ENCODE measurements around the gene ACOT13.
A peak's percentile ranks its signal among the peaks of the same experiment; 100 is the strongest.

Gene ACOT13

GRCh38 chr6:24666641-24667377 is at the start of gene ACOT13, which contains the start of gene TDP2:
ACOT13 (plus strand) TSS chr6:24667077; CDS start chr6:24667264, 187 bp downstream.
TDP2 (minus strand) TSS chr6:24666899; CDS start chr6:24666862, 37 bp downstream.
- Histone ChIP-seq H3F3A (ENCODE audit: control insufficient read depth, insufficient read depth) (no peaks in the 10 kb centered on the region), H3K27ac (ENCODE audit: low read depth, low read length) (peak within 1 kb of the TSS; percentile 72), H3K9me3 (ENCODE audit: control insufficient read depth, insufficient read depth, low read length) (0 out of 2 replicates have a peak, but pooled peaks cover 4% of the 10 kb centered on the region), H3K4me2 (ENCODE audit: low read length) (peak within 1 kb of the TSS; percentile 95), H3K9me2 (replicated peaks; ENCODE audit: control insufficient read depth, low read length) (no peaks in the 10 kb centered on the region), H3K4me1 (ENCODE audit: control insufficient read depth, low read length) (peaks cover 24% of the 10 kb centered on the region), H3K4me3 (ENCODE audit: low read length) (peak within 1 kb of the TSS; percentile 99), H3K79me2 (ENCODE audit: control insufficient read depth, low read length) (peaks cover 49% of the 10 kb centered on the region), H3K27me3 (ENCODE audit: control insufficient read depth, low read length) (no peaks in the 10 kb centered on the region), H4K20me1 (ENCODE audit: control insufficient read depth, insufficient read depth, low read depth, low read length) (no peaks in the 10 kb centered on the region), H3K36me3 (ENCODE audit: control insufficient read depth, low read length) (peaks cover 44% of the 10 kb centered on the region)
- TF ChIP-seq EZH2phosphoT487 (IDR thresholded peaks at IDR 0.05; ENCODE audit: borderline replicate concordance, low read length) = no peak
- TF ChIP-seq, protein P1, sequence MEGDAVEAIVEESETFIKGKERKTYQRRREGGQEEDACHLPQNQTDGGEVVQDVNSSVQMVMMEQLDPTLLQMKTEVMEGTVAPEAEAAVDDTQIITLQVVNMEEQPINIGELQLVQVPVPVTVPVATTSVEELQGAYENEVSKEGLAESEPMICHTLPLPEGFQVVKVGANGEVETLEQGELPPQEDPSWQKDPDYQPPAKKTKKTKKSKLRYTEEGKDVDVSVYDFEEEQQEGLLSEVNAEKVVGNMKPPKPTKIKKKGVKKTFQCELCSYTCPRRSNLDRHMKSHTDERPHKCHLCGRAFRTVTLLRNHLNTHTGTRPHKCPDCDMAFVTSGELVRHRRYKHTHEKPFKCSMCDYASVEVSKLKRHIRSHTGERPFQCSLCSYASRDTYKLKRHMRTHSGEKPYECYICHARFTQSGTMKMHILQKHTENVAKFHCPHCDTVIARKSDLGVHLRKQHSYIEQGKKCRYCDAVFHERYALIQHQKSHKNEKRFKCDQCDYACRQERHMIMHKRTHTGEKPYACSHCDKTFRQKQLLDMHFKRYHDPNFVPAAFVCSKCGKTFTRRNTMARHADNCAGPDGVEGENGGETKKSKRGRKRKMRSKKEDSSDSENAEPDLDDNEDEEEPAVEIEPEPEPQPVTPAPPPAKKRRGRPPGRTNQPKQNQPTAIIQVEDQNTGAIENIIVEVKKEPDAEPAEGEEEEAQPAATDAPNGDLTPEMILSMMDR (IDR thresholded peaks at IDR 0.05; ENCODE audit: low read depth, low read length, poor library complexity, severe bottlenecking) = peak; percentile 46

GRCh38 chr6:24619661-24620060 is 47.2 kb upstream of the ACOT13 start:
- TF ChIP-seq, protein P1 (IDR thresholded peaks at IDR 0.05; ENCODE audit: low read depth, low read length, poor library complexity, severe bottlenecking) = no peak
- TF ChIP-seq EZH2phosphoT487 (IDR thresholded peaks at IDR 0.05; ENCODE audit: borderline replicate concordance, low read length) = no peak
- H3K4me1 ChIP-seq (ENCODE audit: control insufficient read depth, low read length) = no peaks in the 10 kb centered on the region
- H4K20me1 ChIP-seq (ENCODE audit: control insufficient read depth, insufficient read depth, low read depth, low read length) = no peaks in the 10 kb centered on the region
- no peaks in the 10 kb centered on the region for H3K36me3 ChIP-seq (ENCODE audit: control insufficient read depth, low read length)
- H3K9me3 ChIP-seq (ENCODE audit: control insufficient read depth, insufficient read depth, low read length) = no peaks in the 10 kb centered on the region
- H3K27ac ChIP-seq (ENCODE audit: low read depth, low read length) = no peak overlapping the region
- H3K4me2 ChIP-seq (ENCODE audit: low read length) = no peak overlapping the region
- no peaks in the 10 kb centered on the region; the same call in 1 of the 2 replicates for H3K27me3 ChIP-seq (ENCODE audit: control insufficient read depth, low read length)
- no peak overlapping the region for H3K4me3 ChIP-seq (ENCODE audit: low read length)
- H3K9me2 ChIP-seq (replicated peaks; ENCODE audit: control insufficient read depth, low read length) = no peaks in the 10 kb centered on the region
- H3F3A ChIP-seq (ENCODE audit: control insufficient read depth, insufficient read depth) = no peaks in the 10 kb centered on the region
- H3K79me2 ChIP-seq (ENCODE audit: control insufficient read depth, low read length) = no peaks in the 10 kb centered on the region

GRCh38 chr6:24620637-24621036 is 46.2 kb upstream of the ACOT13 start:
- no peaks in the 10 kb centered on the region for H3F3A ChIP-seq (ENCODE audit: control insufficient read depth, insufficient read depth)
- TF ChIP-seq EZH2phosphoT487 (IDR thresholded peaks at IDR 0.05; ENCODE audit: borderline replicate concordance, low read length) = no peak
- TF ChIP-seq, protein P1 (IDR thresholded peaks at IDR 0.05; ENCODE audit: low read depth, low read length, poor library complexity, severe bottlenecking) = no peak
- no peaks in the 10 kb centered on the region for H3K36me3 ChIP-seq (ENCODE audit: control insufficient read depth, low read length)
- H3K27me3 ChIP-seq (ENCODE audit: control insufficient read depth, low read length) = peaks cover 2% of the 10 kb centered on the region; the same call in 1 of the 2 replicates
- no peaks in the 10 kb centered on the region for H4K20me1 ChIP-seq (ENCODE audit: control insufficient read depth, insufficient read depth, low read depth, low read length)
- no peak overlapping the region for H3K4me2 ChIP-seq (ENCODE audit: low read length)
- no peak overlapping the region for H3K27ac ChIP-seq (ENCODE audit: low read depth, low read length)
- H3K79me2 ChIP-seq (ENCODE audit: control insufficient read depth, low read length) = no peaks in the 10 kb centered on the region
- H3K9me2 ChIP-seq (replicated peaks; ENCODE audit: control insufficient read depth, low read length) = no peaks in the 10 kb centered on the region
- no peaks in the 10 kb centered on the region for H3K4me1 ChIP-seq (ENCODE audit: control insufficient read depth, low read length)
- H3K4me3 ChIP-seq (ENCODE audit: low read length) = no peak overlapping the region
- H3K9me3 ChIP-seq (ENCODE audit: control insufficient read depth, insufficient read depth, low read length) = no peaks in the 10 kb centered on the region
